Endothelial cell of hepatic sinusoid (primary cell): ENCODE measurements around the gene SELENOM.
"Not testable (repeated sequence)": the region's sequence is repeated elsewhere in the genome, so short reads cannot be mapped to it uniquely, and the experiment has no call there.

Experiments
- in situ Hi-C: cut with HindIII; loops from 2 replicates; pipeline ENCODE4 v1.10.0; 2017; ENCODE audit warnings: low sequenced_read_pairs

Gene SELENOM

DNA sequence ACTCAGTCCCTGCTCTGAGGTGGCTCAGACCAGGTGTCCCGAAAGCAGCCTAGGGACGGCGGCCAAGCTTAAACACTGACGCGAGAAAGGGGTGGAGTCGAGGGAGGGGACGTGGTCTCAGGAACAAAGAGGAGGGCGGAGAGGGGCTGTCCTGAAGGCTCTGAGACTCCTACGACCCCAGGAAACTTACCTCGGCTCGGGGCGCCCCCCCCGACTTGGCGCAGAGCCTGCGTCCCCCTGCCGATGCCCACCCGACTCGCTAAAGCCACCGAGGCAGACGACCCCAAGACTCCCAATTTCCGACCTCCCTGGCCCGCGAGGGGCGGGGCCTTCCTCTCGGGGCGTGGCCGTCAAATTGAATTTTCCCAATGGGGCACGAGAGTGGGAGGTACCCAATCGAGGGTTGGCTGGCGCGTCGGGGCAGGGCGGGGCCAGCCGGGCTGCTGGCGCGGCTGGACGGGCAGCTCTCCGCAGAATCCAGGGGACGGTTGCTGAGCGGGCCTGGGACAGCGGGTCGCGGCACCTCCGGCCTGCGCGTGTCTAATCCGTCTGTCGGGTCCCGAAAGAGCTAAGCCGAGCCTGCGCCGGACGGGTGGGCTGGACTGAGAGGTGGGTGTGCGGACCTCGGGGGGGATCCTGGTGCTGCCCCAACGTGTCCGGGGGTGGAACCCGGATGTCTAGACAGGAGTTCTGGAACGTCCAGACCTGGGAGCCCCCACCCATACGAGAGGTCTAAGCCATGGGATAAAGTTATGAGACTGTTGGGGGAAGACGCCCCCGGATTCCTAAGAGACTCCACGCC, 26.3 kb downstream of the SELENOM start, which contains the start of gene SMTN:
TSS of gene SMTN (plus strand) at position 471 of the 802 bp plus-strand sequence. CDS start 1,941 bp downstream, outside the sequence.
- in situ Hi-C loops = no loop called here

DNA sequence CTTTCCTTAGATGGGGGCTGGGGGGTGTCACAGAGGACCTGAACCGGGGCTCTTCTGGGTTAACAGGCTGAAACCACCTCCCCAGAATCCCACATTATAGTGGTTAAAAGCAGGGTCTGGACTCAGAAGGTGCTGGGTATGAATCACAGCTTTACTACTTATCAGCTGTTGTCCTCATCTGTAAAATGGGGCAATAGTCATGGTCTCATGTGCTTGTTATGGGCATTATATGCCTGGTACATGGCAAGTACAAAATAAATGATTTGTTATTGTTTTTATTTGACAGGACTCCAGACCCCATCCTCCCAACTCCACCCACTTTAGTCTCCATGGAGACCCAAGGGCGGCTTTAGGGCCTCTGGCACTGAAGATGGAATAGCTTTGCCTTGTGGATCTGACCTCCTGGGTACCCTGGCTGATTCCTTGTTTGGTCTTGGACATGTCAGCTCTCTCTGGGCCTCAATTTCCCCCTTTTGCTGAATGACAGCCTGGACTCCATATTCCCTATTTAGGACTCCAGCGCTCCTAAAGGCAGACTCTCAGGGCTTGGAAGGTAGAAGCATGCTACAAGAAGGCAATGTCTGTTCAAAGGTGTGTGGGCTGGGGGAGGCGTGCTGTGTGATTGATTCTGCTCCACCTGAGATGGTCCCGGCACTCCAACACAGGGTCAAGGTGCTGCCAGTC, 27.1 kb downstream of the SELENOM start:
- in situ Hi-C loops = no loop called here

- in situ Hi-C loops = no loop called here
These were observed 28.2 kb downstream of the SELENOM start for GRCh38 chr22:31079095-31079642.

- in situ Hi-C loops = not testable (repeated sequence)
These were observed 29.0 kb downstream of the SELENOM start for GRCh38 chr22:31078389-31078788.

- in situ Hi-C loops = no loop called here
These were observed 29.7 kb downstream of the SELENOM start for GRCh38 chr22:31077681-31078080.

- in situ Hi-C loops = no loop called here
These were observed 31.4 kb downstream of the SELENOM start for GRCh38 chr22:31075961-31076360.

DNA sequence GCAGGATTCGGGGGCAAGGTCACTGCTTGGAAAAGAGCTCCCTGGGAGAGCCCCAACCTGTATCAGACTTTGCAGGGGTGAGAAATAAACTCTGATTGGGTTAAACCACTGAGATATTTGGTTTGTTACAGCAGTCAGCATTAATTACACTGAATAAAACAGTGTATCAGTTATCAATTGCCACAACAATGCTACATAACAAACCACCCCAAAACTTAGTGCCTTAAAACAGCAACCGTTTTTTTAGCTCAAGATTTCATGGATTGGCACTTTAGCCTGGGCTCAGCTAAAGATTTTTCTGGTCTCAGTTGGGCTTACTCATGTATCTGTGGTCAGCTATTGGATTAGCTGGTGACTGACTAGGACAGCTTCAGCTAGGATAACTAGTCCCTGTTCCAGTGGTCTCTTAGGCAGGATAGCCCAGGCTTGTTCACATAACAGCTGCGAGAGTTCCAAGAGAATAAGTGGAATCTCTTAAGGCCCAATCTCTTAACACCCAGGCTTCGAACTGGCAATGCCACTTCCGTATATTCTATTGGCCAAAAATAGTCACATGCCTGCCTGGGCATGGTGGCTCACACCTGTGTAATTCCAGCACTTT, 33.7 kb downstream of the SELENOM start:
- in situ Hi-C loops = not testable (repeated sequence)

DNA sequence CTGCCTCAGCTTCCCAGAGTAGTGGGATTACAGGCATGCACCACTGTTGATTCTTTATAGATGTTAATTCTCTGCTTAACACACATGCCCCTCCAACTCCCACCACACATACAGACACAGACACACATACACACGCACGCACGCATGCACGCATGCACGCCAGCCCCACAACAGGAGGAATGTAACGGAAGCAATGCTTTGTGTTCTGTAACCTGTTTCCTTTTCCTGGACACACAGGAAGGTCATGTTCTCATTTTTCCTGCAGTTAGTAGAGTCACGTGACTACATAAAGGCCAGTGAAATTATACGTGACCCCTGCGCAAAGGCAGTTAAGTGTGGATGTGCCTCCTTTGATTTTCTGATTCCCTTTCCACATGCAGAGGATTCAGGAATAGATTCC, 34.2 kb downstream of the SELENOM start:
- in situ Hi-C loops = not testable (repeated sequence)

DNA sequence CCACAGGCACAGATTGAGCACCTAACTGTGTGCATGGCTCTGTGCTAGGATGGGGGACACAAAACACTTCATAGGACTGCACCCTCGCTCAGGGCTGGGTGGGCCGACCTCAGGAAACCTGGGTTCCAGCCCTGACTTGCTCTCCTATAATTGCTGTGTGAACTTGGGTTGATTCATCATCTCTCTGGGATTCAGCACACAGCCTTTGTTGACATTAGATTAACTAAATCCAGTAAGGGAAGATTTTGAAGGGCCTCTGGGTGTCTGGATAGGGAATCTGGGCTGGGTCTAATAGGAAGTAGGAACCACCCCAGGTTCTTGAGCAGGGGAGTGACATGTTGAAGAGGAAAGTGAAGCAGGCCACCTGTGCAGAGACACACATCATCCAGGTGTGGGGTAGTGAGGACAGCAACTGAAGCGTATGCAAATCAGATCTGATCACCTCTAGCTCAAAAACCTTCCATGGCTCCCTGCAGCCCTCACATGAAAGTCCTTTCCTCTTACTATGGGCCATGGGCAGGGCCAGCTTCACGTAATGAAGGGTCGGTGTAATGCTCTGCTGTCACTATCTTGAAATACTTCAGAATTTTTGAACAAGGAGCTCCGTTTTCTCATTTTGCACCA, 37.6 kb downstream of the SELENOM start:
- in situ Hi-C loops = not testable (repeated sequence)

DNA sequence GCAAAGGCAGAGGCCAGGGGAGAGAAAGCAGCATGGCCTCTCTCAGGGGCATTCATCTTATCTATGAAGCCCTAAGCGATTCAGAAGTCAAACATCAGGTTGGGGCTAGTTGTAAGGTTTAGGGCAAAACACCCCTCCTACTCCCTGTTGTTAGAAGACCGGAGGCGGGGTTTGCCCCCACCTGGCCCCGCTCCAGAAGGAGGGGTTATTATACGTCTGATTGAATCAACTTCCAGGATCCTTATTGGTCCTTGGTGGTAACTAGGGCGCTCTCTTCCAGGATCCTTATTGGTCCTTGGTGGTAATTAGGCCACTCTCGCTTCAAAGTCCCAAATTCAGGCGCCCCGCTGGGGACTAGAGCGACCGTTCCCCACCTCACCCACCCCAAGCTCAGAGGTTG, 38.4 kb downstream of the SELENOM start:
- in situ Hi-C loops = no loop called here

DNA sequence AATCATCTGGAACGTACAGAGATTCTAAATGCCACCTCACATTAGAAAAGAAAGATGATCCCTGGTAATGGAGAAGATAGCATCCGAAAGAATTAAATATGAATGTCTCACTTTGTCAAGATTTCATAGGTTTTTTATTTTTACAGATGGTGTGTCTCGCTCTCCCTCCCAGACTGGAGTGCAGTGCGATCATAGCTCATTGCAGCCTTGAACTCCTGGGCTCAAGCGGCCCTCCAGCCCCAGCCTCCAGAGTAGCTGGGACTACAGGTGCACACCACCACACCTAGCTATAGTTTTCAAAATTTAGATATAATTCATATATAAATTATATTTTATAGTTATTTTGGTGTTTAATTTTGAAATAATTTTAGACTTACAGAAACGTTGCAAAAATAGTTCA, 43.0 kb downstream of the SELENOM start:
- in situ Hi-C loops = no loop called here

DNA sequence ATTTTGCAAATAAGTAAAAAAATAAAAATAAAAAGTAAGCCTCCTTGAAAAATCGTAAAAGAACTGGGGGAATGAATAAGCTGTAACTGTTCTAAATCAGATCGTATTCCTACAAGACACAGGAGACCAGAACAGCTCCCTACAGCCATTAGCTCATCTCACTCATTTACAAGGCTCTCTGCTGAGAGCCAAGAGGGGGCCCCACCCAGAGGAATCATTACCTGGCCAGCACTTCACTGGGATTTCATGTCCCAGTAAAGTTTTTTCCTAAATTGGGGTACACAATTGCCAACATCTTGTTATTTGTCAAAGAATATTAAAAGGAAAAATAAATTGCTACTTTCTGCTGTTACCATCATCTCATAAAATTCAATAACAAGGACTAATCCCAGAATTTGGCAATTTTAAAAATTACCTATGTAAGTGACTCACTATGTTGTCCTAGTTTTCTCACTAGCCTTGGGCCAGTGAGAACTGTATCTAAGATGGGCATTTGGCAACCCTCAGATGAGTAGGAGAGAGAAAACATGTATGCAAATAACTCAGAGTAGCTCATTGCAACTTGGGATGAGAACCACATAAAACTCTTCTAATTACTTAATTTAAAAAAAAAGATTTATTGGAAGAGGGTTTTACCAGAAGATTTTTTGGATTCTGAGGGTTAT, 44.7 kb downstream of the SELENOM start:
- in situ Hi-C loops = no loop called here

- in situ Hi-C loops = not testable (repeated sequence)
These were observed 47.7 kb downstream of the SELENOM start for GRCh38 chr22:31059663-31060062.

GRCh38 chr22:31056986-31057599, 50.3 kb downstream of the SELENOM start:
- in situ Hi-C loops = no loop called here

- in situ Hi-C loops = no loop called here
These were observed 51.7 kb downstream of the SELENOM start for GRCh38 chr22:31055635-31056159.

DNA sequence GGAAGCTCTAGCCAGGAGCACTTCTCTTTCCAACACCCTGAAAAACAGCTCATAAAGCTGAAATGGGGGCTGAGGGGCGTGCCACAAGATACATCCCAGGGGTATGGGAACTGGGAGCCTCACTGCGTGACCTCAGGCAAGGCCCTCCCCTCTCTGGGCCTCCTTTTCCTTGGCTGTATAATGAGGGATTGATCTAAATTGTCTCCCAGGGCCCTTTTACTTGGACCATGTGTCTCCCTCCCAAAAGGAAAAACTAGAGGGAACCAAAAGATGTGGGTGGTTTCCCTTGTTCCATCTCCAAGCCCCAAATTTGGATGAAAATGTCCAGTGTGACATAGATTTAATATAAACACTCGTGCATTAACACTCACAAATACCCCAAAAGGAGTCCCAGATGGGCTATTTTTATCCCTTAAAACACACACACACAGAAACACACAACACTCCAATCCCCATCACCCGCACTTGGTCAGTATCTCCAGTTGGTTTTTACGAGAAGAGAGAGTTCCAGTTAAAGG, 52.2 kb downstream of the SELENOM start:
- in situ Hi-C loops = no loop called here
